ENCODE data around the gene ZNF76.

DNA sequence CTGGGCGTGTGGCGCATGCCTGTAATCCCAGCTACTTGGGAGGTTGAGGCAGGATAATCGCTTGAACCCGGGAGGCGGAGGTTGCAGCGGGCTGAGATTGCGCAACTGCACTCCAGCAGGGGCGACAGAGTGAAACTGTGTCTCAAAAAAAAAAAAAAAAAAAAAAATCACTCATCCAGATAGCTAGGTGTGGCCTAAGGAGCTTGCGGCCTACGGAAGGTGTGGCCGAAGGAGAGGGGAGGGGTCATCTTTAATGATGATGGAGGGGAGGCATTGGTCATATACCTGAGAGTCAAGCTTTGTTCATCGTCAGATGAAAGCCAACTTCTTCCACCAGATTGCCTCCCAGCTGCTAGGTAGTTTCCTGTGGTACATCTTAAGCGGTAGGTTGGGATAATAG, 82.0 kb downstream of the ZNF76 start:
- TF ChIP-seq, protein P1, sequence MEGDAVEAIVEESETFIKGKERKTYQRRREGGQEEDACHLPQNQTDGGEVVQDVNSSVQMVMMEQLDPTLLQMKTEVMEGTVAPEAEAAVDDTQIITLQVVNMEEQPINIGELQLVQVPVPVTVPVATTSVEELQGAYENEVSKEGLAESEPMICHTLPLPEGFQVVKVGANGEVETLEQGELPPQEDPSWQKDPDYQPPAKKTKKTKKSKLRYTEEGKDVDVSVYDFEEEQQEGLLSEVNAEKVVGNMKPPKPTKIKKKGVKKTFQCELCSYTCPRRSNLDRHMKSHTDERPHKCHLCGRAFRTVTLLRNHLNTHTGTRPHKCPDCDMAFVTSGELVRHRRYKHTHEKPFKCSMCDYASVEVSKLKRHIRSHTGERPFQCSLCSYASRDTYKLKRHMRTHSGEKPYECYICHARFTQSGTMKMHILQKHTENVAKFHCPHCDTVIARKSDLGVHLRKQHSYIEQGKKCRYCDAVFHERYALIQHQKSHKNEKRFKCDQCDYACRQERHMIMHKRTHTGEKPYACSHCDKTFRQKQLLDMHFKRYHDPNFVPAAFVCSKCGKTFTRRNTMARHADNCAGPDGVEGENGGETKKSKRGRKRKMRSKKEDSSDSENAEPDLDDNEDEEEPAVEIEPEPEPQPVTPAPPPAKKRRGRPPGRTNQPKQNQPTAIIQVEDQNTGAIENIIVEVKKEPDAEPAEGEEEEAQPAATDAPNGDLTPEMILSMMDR (IDR thresholded peaks at IDR 0.05; ENCODE audit: low read depth, low read length, missing input control), result no peak
- TF ChIP-seq, protein P2, sequence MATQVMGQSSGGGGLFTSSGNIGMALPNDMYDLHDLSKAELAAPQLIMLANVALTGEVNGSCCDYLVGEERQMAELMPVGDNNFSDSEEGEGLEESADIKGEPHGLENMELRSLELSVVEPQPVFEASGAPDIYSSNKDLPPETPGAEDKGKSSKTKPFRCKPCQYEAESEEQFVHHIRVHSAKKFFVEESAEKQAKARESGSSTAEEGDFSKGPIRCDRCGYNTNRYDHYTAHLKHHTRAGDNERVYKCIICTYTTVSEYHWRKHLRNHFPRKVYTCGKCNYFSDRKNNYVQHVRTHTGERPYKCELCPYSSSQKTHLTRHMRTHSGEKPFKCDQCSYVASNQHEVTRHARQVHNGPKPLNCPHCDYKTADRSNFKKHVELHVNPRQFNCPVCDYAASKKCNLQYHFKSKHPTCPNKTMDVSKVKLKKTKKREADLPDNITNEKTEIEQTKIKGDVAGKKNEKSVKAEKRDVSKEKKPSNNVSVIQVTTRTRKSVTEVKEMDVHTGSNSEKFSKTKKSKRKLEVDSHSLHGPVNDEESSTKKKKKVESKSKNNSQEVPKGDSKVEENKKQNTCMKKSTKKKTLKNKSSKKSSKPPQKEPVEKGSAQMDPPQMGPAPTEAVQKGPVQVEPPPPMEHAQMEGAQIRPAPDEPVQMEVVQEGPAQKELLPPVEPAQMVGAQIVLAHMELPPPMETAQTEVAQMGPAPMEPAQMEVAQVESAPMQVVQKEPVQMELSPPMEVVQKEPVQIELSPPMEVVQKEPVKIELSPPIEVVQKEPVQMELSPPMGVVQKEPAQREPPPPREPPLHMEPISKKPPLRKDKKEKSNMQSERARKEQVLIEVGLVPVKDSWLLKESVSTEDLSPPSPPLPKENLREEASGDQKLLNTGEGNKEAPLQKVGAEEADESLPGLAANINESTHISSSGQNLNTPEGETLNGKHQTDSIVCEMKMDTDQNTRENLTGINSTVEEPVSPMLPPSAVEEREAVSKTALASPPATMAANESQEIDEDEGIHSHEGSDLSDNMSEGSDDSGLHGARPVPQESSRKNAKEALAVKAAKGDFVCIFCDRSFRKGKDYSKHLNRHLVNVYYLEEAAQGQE (IDR thresholded peaks at IDR 0.05), result no peak
- no peak for TF ChIP-seq SP1 (IDR thresholded peaks at IDR 0.05)
- TF ChIP-seq RXRA (IDR thresholded peaks at IDR 0.05), result no peak
- TF ChIP-seq JUND (IDR thresholded peaks at IDR 0.05), result no peak

All from liver (tissue), 3 donors.